GM21390 (cell line): ENCODE results near the gene OAF.

Experiments
- ATAC-seq: cut with Tn5 transposase; IDR thresholded peaks from one replicate; pipeline ENCODE4 v1.9.1; 2021; ENCODE audit not compliant: unreplicated experiment

The OAF gene

DNA sequence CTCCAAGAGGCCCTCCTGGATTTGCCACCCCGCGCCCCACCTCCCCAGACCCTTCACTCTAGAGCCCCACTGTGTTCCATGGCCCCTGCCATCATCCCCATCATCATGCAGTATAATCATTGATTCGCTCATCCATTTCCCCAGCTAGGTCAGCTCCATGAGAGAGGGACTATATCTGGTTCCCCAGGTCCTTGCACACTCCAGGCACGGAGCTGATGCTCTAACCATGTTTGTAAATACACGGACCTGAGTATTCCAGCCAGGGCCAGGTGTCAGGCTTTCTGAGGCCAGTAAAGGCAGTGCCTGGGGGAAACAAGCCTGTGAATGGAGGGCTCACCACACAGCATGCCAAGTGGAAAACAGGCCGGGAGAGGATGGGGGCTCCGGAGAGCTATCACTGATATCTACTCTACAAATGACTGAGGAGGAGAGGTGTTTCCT lies 27.1 kb upstream of the OAF start:
- no peak for ATAC-seq

DNA sequence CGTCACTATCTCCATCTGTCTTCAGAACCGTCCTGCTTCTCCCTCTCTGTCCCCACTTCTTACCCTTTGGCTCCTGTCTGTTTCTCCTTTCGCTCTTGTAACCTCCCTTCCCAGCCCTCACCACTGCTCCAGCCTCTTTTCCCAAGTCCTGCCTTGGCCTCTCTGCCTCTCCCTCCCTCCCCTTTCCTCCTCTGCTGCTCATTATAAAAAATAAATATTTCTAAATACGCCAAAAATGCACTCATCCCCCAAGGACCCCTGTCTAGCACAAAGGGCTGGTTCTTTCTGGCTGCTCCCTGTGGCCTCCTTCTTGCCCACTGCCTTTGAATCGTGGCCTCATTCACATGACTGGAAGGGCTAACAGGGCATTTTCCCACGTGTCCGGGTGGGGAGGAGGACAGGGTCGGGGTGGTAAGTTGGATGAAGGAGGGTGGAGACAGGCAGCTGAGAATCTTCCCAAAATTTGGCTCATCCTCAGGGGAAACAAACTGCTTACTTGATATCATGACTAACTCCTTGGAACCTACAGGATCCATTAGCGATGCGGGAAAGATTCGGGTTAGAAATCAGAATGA lies 26.4 kb upstream of the OAF start:
- no peak for ATAC-seq

- no peak for ATAC-seq
Observed at GRCh38 chr11:120184946-120185705, 25.7 kb upstream of the OAF start.

- ATAC-seq: no peak
Observed at GRCh38 chr11:120185706-120186455, 25.0 kb upstream of the OAF start.

DNA sequence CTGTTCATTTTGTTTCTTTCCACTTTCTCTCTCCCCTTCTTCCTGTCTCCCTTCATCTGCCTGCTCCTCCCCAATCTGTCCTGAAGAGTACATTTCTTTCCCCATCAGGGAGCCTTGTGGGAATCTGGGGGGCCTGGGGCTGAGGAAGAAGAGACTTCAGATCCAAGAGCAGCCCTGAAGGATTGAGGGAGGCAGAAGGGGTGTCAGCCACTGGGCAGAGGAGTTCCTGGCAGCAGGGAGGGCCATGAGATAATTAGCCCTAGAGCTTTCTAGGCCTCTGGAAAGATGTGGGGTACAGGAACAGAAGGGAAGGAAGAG lies 24.4 kb upstream of the OAF start:
- ATAC-seq: no peak

DNA sequence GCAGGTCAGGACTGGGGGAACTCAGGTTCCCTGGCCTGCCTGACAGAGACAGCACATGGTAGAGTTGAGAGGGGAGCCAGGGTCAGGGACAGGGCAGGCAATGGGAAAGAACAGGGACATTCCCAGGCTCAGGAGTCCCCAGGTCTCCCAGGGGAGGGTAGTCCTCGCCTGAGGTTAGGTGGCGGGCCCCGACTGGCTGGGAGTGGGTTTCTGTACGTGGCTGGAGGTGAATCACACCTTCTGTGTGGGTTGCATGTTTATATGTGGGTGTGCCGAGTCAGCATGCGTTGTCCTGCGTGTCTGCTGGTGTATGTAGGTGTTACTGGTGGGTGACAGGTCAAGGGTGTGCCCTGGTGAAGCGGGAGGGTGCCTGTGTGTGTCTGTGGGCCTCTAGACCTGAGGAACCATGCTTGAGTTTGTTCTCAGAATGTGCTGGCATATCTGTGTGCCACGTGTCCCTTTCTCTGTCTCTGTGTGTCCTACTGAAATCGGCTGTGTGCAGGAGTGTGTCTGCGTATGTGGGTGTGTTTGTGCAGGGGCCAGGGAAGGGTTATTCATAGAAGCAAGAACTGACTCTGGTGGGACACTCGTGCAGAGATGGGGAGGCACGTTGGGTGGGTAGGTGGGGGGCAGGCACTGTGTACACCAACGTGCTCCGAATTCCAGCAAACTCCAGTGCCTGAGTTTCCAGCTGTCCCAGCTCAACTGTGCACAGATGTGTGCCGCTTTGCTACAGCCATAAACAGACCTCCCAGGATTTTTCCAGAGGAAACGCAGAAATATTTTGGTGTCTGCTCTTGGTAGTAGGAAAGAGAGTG lies 23.8 kb upstream of the OAF start:
- ATAC-seq: no peak

- ATAC-seq: no peak
Observed at GRCh38 chr11:120188371-120188770, 22.5 kb upstream of the OAF start.

DNA sequence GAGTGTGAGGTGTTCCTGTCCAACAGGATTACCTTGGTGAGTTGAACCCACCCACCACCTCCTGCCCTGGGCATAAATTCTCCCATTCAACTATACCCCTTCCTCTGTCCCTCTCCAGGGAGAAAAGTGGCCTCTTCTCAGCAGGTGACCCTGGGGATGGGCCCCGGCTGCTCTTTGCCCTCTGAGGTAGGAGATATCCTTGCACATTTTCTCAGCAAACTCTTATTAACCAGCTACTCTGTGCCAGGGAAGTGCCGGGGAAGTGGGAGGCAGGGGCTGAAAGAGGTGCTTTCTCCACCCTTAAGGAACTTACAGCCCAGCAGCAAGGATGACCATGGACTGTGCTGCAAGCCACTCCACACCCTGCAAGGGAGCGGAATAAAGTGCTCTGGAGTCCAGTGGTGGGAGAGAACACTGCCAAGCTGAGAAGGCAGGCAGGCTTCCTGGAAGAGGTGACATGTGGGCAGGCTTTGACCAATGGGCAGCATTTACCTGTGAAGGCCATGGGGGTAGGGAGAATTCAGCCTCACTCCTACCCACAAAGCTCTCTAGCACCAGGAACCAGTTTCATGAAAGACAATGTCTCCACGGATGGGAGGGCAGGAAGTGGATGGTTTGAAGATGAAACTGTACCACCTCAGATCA lies 21.9 kb upstream of the OAF start:
- ATAC-seq: no peak

DNA sequence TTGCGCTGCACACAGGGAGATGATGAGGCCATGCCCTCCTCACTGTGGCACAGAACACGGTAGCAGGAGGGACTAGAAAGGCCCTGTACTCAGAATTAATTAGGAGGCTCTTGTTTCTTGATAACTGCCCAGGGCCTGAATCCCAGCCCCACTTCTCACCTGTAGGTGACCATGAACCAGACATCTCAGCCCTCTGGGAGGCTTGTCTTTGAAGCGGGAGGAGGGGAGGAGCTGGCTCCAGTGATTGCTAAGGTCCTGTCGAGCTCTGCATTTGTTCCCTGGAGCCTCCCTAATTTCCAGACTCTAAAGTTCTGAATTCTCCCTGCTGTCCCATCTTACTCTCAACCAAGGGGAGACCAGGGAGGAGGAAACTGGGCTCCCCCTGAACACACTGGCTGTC lies 19.8 kb upstream of the OAF start:
- ATAC-seq: no peak

- no peak for ATAC-seq
Observed at GRCh38 chr11:120192831-120193625, 17.8 kb upstream of the OAF start.

DNA sequence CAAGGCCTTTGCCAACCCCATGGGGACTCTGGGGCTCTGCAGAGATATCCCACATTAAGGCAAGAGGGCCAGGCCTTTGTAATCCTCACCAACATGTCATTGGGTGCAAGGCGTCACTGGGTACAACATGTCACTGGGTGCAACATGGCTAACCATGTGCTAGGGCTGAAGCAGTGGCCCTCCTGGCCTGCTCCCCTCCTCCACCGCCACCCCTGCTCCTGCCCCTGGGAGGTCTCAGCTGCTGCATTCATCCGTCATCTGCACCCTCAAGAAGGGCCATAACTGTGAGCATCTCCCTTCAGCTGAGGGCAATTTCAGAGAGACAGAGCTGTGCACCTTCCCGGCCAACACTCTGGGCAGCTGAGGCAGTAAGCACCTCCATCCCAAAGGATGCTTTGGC lies 16.7 kb upstream of the OAF start:
- ATAC-seq: no peak

DNA sequence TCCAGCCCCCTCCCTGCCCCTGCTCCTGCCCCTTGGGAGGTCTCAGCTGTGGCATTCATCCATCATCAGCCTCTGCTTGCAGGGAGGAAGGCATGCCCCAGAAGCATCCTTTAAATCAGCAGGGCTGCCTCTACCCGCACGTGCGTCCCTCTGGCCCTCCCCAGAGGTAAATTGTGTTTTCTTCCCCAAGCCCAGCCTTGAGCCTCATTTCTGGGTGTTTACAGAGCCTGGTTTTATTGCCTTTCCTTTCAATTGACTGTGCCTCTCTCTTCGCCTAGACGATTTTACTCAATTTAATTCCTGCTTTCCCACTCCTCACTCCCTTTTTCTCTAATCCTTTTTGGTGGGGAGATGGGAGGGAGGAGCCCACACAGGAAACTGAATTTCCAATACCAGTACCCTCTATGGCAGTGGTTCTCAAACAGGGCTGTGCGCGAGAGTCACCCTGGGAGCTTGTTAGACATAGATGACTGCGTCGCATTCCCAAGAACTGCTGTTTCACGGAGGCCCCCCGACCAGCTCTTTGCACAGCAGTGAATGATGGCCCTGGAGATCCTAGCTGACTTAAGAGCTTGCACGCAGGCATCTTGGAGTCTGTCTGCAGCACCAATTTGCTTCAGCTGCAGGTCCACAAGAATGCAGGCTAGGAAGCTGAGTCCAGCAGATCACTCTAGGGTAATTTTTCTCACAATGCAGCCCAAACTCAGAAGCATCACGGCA lies 15.1 kb upstream of the OAF start:
- no peak for ATAC-seq

DNA sequence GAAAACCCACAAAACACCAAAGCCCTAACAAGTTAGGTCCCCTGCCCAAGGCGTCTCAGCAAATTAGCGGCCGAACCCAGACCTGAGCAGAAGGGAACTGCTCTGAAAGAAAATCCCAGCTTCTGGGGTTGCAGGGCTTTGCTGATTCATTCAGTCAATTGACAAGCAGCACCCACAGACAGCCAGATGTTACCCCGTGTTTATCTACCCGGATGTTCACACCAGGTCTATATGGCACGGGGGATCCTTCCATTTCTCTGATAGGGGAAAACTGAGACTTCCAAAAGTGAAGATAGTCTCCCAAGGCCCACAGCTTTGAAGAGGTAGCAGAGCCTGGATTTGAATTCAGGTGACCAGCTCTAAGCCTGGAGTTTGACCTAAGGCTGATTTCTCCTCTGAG lies 14.0 kb upstream of the OAF start:
- no peak for ATAC-seq

DNA sequence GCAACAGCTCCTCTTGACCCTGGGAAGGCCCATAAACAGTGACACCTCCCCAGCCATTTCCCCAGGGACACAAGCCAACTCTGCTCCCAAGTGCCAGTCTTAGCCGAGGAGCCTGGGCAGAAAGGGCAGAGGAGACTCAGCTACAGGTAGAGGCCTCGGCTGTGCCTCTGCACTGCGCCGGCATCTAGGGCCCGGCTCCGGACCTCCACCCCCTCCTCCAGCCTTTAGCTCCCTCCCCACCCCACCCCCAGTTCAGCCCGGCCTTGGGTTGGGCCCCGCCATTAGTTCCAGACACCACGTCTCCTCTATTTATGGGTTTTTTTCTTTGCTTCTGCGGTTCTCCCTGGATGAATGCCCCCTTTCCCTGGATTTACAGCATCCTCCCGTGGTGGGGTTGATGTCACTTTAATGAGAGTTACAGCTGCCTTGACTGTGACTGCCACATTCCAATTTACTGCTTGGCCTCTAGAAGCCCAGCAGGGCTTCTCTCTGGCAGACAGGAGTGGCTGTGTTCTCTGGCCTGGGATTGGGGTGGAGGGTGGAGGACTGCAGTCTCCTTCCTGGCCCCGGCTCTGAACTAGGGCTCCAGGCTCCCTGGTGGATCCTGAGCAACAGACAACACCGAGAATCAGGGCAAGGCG lies 13.5 kb upstream of the OAF start:
- ATAC-seq: no peak

DNA sequence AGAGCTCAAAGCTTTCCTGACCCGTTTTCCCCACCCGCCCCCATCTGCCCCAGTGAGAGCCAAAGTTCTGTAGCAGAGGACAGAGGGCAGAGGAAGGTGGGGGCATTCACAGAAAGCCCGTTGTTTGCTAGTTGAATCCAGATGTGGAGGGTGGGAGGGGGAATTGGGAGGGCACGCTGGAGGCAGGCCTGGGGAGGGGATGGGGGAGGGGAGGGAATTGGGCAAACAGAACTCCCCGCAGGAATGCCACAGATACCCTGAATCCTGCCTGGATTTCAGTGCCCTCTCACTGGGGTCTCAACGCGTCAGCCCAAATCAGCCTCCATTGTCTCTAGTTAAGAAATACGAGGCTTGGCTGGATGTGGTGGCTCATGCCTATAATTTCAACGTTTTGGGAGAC lies 12.9 kb upstream of the OAF start:
- ATAC-seq: no peak

DNA sequence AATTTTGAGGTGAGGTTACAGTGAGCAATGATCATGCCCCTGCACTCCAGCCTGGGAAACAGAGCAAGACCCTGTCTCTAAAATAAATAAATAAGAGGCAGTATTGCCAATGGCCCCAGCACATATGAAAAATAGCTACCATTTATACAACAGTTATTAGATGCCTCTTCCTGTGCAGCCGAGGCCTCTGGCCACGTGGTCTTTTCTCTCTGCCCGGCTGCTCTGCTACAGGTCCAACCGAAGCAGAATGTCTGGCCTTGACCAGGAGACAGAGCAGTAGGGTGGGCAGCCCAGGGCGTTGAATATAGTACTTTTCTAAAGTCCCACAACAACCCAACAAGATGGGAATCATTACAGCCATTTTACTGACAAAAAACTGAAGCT lies 12.4 kb upstream of the OAF start:
- ATAC-seq: no peak

- no peak for ATAC-seq
Observed at GRCh38 chr11:120198787-120199469, 11.9 kb upstream of the OAF start.

GRCh38 chr11:120199613-120200012 lies 11.2 kb upstream of the OAF start:
- ATAC-seq: no peak

DNA sequence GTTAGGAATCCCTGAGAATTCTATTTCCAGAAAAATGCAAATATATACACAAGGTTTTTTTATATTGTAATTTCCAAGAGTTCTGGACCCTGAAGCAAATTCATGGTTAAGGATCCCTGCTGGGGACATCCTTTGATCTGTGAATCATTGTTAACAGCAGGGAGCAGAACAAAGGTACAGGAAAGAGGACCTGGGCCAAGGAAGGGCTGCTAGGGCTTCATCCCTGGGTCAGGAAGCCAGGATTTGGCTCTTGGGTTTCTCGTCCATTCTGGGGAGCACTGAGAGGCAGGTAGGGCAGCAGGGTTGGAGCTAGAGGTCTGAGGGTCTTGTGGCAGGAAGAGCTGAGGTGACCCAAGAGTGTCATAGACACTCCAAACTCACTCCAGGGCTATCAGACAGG lies 10.2 kb upstream of the OAF start:
- no peak for ATAC-seq
